ENCODE measurements around the gene GYPA.
"Not testable (repeated sequence)": the region's sequence is repeated elsewhere in the genome, so short reads cannot be mapped to it uniquely, and the experiment has no call there.

The GYPA gene

GRCh38 chr4:144129336-144129875, 11.1 kb downstream of the GYPA start:
- DNase-seq (ENCODE audit: low read depth in 1 of 2, low spot score in 1 of 2): not testable (repeated sequence)

GRCh38 chr4:144128709-144129320, 11.7 kb downstream of the GYPA start:
- not testable (repeated sequence) for DNase-seq (ENCODE audit: low read depth in 1 of 2, low spot score in 1 of 2)

- not testable (repeated sequence) for DNase-seq (ENCODE audit: low read depth in 1 of 2, low spot score in 1 of 2)
These were observed 15.4 kb downstream of the GYPA start for GRCh38 chr4:144125109-144125508.

- not testable (repeated sequence) for DNase-seq (ENCODE audit: low read depth in 1 of 2, low spot score in 1 of 2)
These were observed 16.4 kb downstream of the GYPA start for GRCh38 chr4:144123982-144124635.

GRCh38 chr4:144123269-144123668, 17.2 kb downstream of the GYPA start:
- not testable (repeated sequence) for DNase-seq (ENCODE audit: low read depth in 1 of 2, low spot score in 1 of 2)

GRCh38 chr4:144119752-144120151, 20.8 kb downstream of the GYPA start:
- DNase-seq (ENCODE audit: low read depth in 1 of 2, low spot score in 1 of 2): not testable (repeated sequence)

GRCh38 chr4:144115519-144115918, 25.0 kb downstream of the GYPA start:
- no peak for DNase-seq (ENCODE audit: low read depth in 1 of 2, low spot score in 1 of 2)

GRCh38 chr4:144113546-144113945, 27.0 kb downstream of the GYPA start:
- no peak for DNase-seq (ENCODE audit: low read depth in 1 of 2, low spot score in 1 of 2)

- DNase-seq (ENCODE audit: low read depth in 1 of 2, low spot score in 1 of 2): no peak
These were observed 35.9 kb downstream of the GYPA start for GRCh38 chr4:144104509-144105130.

- not testable (repeated sequence) for DNase-seq (ENCODE audit: low read depth in 1 of 2, low spot score in 1 of 2)
These were observed 42.7 kb downstream of the GYPA start for GRCh38 chr4:144097776-144098175.

GRCh38 chr4:144093995-144094394, 46.5 kb downstream of the GYPA start:
- DNase-seq (ENCODE audit: low read depth in 1 of 2, low spot score in 1 of 2): not testable (repeated sequence)

GRCh38 chr4:144091181-144091580, 49.3 kb downstream of the GYPA start:
- not testable (repeated sequence) for DNase-seq (ENCODE audit: low read depth in 1 of 2, low spot score in 1 of 2)

- no peak for DNase-seq (ENCODE audit: low read depth in 1 of 2, low spot score in 1 of 2)
These were observed 49.8 kb downstream of the GYPA start for GRCh38 chr4:144090744-144091143.

- DNase-seq (ENCODE audit: low read depth in 1 of 2, low spot score in 1 of 2): not testable (repeated sequence)
These were observed 58.5 kb downstream of the GYPA start for GRCh38 chr4:144082053-144082452.

- DNase-seq (ENCODE audit: low read depth in 1 of 2, low spot score in 1 of 2): not testable (repeated sequence)
These were observed 60.4 kb downstream of the GYPA start for GRCh38 chr4:144080135-144080534.

GRCh38 chr4:144078746-144079145, 61.8 kb downstream of the GYPA start:
- not testable (repeated sequence) for DNase-seq (ENCODE audit: low read depth in 1 of 2, low spot score in 1 of 2)

- DNase-seq (ENCODE audit: low read depth in 1 of 2, low spot score in 1 of 2): not testable (repeated sequence)
These were observed 79.0 kb downstream of the GYPA start for GRCh38 chr4:144061556-144061955.

- not testable (repeated sequence) for DNase-seq (ENCODE audit: low read depth in 1 of 2, low spot score in 1 of 2)
These were observed 80.2 kb downstream of the GYPA start for GRCh38 chr4:144060234-144060859.

Data from activated CD4-positive, alpha-beta T cell treated with anti-CD3 and anti-CD28 coated beads, Interleukin-2, amount 50 U/mL, for 24 hours (primary cell).